HG03521 (cell line): Measurements from ENCODE around the gene USP34.
"Not testable (repeated sequence)": the region's sequence is repeated elsewhere in the genome, so short reads cannot be mapped to it uniquely, and the experiment has no call there.

ENCODE experiments used
- ATAC-seq: cut with Tn5 transposase; IDR thresholded peaks from one replicate; pipeline ENCODE4 v1.9.1; 2021; ENCODE audit warnings: mild to moderate bottlenecking, moderate library complexity; ENCODE audit not compliant: unreplicated experiment

The USP34 gene

DNA sequence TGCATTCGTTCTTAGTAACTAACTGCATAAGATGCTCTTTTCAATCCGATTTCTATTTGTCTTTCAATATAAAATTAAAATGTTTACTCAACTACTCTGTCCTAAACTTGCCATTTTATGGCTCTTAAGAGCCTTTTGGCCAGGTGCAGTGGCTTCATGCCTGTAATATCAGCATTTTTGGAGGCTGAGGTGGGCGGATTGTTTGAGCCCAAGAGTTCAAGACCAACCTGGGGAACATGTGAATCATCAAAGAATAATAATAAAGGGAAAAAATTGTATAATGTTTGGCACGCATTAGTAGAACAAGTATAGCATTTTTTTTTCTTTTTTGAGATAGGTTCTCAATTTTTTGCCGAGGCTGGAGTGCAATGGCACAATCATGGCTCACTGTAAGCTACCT is 216.4 kb downstream of the USP34 start:
- ATAC-seq, result no peak

DNA sequence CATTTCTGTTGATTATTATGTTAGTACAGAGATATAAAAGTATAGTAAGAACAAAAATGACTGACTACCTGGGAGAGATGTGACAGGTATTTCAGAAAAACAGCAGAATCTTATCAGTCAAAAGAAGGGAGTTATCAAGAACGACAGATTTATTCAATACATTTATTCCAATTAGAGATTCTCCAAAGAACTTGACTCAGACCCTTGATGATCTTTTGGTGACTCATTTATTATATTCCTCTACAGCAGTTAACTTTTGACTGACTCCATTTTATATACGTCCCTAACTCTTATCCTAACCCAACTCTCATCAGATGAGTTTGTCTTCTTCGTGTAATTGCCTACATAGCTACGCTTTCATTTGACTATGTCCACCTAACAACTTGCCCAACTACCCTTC is 217.8 kb downstream of the USP34 start:
- ATAC-seq, result no peak

DNA sequence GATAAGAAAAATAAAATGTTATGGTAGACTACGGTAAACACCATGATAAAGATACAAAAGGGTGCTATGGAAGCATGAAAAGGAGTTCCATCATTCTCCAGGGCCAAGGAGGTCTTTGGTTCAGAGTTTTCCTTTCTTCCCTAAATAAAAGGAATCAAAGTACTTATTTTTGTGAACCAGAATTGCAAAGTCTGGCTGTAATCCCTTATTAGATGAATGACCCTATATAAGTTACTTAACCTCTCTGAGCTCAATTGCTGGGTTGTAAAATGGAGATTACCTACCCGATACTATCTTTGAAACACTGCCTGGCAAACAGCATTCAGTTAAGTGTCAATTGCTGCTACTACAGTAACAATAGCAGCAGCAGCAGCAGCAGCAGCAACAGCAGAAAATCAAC is 218.9 kb downstream of the USP34 start:
- ATAC-seq, result no peak

DNA sequence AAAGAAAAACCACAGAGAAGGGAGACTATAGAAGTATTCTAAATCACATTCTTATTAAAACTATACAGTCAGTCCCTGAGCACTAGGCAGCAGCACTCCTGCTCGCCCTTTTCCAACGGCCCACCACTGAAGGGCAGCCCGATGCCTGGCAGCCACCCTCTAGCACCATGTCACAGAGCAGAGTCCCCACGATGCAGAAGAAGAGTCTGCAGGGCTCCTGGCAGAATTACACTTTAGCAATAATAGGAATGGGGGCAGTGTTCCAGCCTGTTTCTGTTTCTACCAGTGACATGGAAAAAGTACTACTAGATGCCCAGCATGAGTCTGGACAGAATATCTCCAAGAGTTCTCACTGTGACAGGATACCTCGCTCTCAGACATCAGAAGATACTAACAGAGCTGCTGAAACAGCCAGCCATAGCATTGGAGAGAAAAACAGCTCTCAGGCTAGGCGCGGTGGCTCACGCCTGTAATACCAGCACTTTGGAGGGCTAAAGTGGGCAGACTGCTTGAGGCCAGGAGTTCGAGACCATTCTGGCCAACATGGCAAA is 221.3 kb downstream of the USP34 start:
- no peak for ATAC-seq

DNA sequence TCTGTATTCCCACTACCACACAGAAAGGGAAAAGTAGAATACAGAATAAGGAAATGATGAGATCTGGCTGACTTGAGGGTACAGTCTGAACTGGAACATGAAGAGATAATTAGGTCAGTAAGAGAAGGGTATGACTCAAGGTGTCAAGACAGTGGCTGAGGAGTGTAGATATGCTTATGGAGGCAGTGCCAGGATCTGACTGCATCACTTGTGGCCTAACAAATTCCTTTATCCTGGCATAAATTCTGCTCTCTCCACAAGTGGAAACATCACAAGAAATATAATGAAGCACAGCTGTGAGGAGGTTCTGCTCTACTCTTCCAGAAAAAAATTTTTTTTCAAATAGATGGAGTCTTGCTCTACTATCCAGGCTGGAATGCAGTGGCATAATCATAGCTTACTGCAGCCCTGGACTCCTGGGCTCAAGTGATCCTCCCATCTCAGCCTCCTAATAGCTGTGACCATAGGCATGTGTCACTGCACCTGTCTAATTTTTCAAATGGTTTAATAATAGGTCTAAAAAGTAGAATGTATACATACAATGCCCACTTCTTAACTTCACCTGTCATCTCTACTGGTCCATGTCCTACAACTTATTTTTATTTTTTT is 223.6 kb downstream of the USP34 start:
- ATAC-seq, result no peak

DNA sequence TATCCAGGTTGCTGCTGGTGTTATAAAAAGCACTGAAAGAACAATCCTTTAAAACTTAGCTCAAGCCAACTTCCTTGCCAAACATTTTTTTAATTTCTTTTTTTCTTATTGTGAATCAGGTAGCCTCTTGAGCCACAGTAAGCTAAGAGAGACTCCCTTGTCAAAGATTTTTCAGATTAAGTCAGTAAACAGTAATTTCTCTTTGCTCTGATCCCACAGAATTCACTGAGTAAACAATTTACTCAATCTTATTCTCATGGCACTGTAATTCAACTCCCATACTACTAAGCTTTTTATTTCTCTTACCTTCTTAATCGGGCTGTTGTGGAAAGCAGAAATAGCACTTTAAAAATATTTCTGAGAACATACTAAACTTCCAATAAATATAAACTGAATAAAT is 226.2 kb downstream of the USP34 start:
- no peak for ATAC-seq

DNA sequence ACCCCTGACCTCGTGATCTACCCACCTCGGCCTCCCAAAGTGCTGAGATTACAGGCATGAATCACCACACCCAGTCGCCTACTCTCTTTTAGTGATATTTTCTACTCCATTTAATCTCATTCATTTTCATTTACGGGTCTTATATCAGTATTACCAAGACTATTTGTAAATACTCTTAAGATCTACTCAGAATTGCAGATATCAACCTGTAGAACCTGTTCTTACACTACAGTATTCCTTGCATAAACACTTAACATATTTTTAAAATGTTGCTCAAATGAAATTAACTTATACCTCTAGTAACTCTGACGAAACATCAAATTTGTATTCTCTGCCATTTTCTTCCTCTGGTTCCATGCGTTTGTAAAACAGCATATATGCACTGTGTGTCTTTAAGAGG is 229.6 kb downstream of the USP34 start:
- ATAC-seq, result no peak

DNA sequence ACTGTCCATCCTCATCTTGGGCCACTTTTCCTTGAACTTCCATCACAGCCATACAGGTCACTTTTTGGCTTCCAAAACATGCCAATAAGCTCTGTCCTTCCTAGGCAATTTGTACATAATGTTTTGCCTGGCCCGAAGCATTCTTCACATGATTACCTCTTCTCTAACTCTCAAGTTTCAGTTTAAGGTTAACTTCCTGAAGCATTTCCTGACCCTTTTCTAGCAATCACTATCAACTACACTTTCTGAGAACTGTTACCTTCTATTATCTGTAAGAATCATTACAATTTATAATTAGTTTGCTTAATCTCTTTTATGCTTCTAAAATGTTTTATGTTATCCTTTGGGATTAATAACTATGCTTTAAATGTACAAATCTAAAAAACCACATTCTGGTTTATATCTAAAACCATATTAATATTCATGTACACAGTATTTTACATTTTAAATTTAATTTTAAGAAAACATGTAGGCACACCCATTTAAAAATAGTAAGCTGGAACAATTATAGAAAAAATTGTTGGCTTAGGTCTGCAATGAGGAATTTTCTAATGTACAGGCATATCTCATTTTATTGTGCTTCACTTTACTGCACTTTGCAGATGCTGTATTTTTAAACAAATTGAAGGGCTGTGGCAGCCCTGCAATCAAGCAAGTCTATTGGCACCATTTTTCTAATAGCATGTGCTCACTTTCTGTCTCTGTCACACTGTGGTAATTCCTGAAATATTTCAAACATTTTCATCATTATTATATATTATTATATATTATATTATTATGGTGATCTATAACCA is 232.5 kb downstream of the USP34 start:
- ATAC-seq, result no peak

DNA sequence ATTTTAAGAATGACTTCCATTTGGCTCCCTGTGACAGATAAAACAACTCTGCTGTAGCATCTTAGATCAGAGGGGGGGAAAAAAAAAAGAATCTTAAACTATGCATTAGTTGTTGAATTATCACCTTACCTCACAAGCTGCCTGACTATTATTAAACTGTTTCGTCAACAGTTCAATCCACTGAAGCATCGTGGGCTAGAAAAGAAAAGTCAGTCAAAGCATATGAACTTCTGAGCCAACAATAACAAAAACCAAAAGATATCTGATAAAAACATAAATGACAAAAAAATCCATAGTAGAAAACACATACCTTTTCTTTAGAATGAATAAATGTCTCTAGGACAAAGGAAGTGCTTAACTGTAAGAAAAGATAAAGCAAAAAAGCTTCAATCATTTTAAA is 235.2 kb downstream of the USP34 start:
- ATAC-seq, result no peak

DNA sequence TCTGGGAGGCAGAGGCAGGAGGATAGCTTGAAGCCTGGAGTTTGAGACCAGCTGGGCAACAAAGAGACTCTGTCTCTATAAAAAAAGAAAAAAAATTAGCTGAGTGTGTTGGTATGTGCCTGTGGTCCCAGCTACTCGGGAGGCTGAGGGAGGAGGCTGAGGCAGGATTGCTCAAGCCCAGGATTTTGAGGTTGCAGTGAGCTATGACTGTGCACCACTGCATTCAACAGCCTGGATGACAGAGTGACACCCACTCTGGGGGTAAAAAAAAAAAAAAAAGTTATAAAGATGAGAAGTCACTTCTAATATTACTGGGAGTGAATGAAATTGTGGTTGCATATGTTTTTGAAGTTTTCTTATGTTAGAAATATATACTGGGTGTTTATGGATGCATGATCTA is 237.3 kb downstream of the USP34 start:
- no peak for ATAC-seq

DNA sequence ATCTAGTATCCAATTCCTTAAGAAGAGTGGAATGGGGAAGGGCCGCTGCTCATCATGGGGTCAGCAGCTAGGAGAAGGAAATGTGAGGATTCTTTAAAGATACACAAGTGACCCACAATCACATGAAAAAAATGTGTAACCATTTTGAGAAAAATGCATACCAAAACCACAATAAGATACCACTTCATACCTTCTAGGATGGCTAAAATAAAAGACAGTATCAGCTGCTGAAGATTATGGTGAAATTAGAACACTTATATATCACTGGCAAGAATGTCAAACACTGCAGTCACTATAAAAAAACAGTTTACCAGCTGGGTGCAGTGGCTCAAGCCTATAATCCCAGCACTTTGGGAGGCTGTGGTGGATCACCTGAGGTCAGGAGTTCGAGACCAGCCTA is 241.0 kb downstream of the USP34 start:
- no peak for ATAC-seq

DNA sequence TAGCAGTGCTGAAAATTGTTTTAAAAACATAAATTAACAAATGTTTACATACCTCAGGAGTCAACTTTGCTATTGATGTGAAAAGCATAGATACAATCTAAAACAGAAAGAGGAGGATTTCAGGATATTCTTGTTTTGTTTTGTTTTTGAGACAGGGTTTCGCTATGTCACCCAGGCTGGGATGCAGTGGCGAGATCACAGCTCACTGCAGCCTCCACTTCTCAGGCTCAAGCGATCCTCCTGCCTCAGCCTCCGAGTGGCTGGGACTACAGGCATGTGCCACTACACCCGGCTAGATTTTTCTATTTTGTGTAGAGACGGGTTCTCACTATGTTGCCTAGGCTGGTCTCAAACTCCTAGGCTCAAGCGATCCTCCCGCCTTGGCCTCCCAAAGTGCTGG is 248.3 kb downstream of the USP34 start:
- ATAC-seq, result no peak

DNA sequence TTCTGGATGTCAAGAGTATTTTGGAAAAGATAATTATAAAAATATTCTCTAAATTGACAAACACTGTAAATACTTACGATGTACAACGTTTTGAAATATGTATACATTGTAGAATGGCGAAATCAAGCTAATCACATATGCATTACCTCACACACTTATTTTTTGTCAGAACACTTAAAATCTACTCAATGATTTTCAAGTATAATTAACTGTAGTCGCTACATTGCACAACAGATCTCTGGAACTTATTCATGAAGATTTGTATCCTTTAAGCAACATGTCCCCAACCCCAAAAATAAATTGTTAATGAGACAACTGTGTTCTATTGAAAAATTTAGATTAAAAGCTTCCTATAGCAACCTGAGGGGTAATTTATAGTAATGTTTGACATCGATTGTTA is 249.1 kb downstream of the USP34 start:
- ATAC-seq, result no peak

DNA sequence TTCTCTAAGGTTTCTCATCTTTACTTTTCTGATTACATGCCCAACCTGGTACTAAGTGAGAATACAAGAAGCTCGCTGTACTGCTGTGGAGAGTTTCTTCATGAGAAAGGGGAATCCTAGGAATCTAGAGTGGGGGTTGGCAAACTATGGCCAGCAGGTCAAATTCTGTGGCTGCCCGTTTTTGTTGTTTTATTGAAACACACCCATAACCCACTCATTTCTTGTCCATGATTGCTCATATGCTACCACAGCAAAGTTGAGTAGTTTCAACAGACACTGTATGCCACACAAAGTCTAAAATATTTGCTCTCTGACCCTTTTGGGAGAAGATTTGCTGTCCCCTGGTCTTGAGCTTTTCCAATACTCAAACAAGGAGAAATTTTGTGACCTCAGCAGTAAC is 250.1 kb downstream of the USP34 start:
- ATAC-seq, result no peak

DNA sequence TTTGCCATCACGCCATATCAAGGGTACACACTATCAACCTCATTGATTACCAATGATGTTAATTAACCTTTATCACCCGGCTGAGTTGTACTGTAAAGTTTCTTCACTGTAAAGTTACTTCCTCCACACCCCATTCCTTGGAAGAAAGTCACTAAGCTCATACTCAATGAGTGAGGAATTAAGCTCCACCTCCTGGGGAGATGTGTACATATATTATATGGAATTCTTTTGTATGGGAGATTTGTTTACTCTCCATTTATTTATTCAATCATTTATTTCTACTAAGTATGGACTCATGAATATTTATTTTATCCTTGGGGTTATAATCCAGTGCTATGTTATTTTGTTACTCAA is 252.1 kb downstream of the USP34 start:
- no peak for ATAC-seq

DNA sequence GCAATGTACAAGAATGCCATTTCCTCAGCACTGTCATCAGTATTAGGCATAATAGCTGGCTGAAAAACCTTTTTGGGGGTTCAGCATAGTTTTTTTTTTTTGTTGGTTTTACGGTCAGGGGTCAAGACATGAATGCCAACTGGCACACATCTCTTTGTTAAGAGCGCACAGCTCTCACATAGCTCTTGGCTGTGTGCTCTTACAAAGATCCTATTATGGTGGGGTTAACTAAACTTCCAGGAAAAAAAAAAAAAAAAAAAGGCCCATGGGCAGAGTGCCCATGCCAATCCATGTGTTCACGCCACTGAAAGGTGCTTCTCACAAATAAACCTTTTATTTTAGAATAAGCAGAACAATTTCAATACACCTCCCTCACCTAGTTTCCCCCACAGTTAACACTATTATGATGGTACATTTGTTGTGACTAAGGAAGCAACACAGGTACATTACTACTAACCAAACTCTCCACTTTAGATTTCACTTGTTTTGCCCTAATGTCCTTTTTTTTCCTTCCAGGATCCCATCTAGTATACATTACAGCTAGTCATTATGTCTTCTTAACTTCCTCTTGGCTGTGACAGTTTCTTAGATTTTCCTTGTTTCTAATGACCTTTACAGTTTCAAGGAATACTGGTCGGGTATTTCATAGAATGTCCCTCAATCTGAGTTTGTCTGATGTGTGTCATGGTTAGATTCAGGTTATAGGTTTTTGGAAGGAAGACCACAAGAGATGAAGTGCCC is 252.6 kb downstream of the USP34 start:
- ATAC-seq, result no peak

DNA sequence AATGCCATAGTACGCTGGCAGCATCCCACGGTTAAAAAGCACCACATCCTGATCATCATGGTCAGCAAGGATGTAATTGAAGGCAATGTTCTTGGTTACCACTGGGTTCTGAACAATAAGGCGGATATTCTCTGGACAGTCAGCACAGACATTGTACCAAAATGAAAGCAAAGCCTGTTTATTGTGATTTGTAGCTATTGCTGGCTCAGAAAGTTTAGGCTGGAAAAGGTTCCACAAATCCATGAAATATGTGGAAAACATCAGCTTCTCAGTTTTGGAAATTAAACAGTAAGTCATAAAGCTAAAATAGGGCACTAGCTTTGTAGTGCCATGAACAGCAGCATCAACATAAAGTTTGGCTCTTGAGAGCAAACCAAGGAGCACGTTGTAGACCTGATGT is 256.7 kb downstream of the USP34 start:
- no peak for ATAC-seq

DNA sequence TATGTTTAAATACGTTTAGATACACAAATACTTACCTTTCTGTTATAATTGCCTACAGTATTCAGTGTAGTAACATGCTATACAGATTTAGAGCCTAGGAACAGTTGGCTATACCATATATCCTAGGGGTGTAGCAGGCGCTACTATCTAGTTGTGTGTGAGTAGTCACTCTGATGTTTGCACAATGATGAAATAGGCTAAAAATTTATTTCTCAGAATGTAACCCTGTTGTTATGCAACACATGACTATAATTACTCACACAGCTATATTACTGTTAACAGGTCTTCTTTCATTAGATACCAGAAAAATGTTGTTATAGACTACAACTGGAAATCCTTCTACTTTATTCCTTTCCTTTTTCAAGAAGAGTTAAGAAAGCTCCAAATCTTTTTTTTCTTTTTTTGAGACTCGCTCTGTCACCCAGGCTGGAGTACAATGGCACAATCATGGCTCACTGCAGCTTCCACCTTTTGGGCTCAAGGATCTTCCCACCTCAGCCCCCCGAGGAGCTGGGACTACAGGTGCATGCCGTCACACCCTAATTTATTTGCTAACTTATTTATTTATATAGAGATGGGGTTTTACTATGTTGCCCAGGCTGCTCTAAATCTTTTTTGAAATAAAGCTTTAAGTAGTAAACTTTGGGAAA is 260.4 kb downstream of the USP34 start:
- no peak for ATAC-seq

DNA sequence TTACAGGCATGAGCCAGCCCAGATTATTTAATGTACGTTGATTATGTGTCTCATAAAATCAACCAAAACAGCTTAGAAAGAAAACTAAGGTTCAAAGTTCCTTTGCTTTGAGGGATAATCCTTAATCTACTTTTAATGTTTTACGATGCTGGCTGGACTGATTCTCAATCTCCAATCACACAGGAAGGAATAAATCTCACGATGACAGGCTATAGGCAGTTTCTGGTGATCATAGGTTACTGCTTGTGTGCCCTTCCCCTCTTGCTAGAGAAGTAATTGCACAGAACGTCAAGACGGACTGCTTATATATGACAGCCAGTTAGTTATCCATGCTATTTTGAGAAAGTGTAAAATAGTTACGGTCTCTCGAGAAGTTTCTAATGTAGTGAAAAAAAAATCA is 265.8 kb downstream of the USP34 start:
- no peak for ATAC-seq

DNA sequence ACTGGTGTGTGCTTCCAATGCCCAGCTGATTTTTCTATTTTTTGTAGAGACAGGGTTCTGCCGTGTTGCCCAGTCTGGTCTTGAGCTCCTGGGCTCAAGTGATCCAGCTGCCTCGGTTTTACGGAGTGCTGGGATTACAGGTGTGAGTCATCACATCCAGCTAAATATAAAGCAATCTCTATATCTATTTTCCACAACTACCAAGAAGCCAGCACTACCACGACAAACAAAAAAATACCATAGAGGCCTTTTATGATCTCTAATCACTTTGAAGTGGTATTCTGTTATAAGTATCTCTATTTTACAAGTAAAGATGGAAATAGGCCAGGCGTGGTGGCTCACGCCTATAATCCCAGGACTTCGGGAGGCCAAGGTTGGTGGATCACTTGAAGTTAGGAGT is 274.2 kb downstream of the USP34 start:
- ATAC-seq, result no peak

DNA sequence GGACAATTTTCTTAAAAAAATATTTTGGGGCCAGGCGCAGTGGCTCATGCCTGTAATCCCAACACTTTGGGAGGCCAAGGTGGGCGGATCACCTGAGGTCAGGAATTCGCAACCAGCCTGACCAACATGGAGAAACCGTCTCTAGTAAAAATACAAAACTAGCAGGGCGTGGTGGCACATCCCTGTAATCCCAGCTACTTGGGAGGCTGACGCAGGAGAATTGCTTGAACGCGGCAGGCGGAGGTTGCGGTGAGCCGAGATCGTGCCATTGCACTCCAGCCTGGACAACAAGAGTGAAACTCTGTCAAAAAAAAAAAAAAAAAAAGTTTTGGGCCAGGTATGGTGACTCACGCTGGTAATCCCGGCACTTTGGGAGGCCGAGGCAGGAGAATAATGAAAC is 276.2 kb downstream of the USP34 start:
- ATAC-seq, result not testable (repeated sequence)
